K562 (cell line): Measurements from ENCODE around the gene STX1A. TPM values are rescaled to one million over a fixed set of nuclear protein-coding genes. Genes with fewer than 3 reads are reported as not detected.

Experiments used
- ATAC-seq: fragments of 200-7000 bp; cut with Tn5 transposase; 3 replicates; pipeline ENCODE4 v1.9.1; 2020; ENCODE audit warnings: moderate library complexity
- BruUV-seq: library from RNA; stranded (reverse); fragments of 400-500 nt; replicated peaks from 2 replicates; lab custom pipeline; 2021; lab: Mats Ljungman, UMichigan
- CTCF ChIA-PET: fragments of 300-600 bp; formaldehyde crosslinking; extraction: SDS; loops from one replicate; lab custom pipeline; 2021; ENCODE audit warnings: low intra/inter-chr PET ratio; lab: Yijun Ruan, JAX
- POLR2A ChIA-PET: fragments of 300-600, 350-650 bp; sonication (Branson Sonifier 250); formaldehyde crosslinking; extraction: SDS; loops from one replicate; lab custom pipeline; 2021; ENCODE audit warnings: antibody characterized with exemption, inconsistent platforms; lab: Yijun Ruan, JAX
- DNase-seq, 4 experiments: peaks; one replicate each; pipeline versions ENCODE4 v3.0.0 to v3.0.0-alpha.2; 2011 to 2018; ENCODE audit warnings: low spot score in 3 of 4, mixed read lengths in 3 of 4; ENCODE audit errors: extremely low read depth in 1 of 4
- FAIRE-seq: peaks from 2 replicates; lab custom pipeline; 2011; peaks lifted over from hg19 to GRCh38; lab: Jason Lieb, UNC
- H2AFZ ChIP-seq: 2 replicates; pipeline ENCODE4 v1.6.0; 2011; ENCODE audit warnings: low read depth, low read length, control low read depth, inconsistent platforms
- H3K27ac ChIP-seq: fragments of 200-600 bp; 3 replicates; pipeline ENCODE4 v1.8.0; 2011; ENCODE audit warnings: low read depth, mild to moderate bottlenecking, control low read depth, inconsistent platforms, low read length, moderate library complexity, mixed read lengths; ENCODE audit errors: extremely low read depth
- H3K27me3 ChIP-seq, 2 experiments: fragments of 300-600 bp in 1 of 2; 2 replicates in 1 of 2; 3 replicates in 1 of 2; pipeline versions ENCODE4 v1.6.0 to v1.8.0; 2011; ENCODE audit warnings: inconsistent platforms in 2 of 2, low read length in 2 of 2, mild to moderate bottlenecking in 1 of 2, mixed read lengths in 1 of 2, moderate library complexity in 1 of 2; ENCODE audit not compliant: control insufficient read depth in 2 of 2, insufficient read depth in 2 of 2
- H3K36me3 ChIP-seq: fragments of 300-600 bp; 3 replicates; pipeline ENCODE4 v1.8.0; 2011; ENCODE audit warnings: mild to moderate bottlenecking, low read length, inconsistent platforms; ENCODE audit not compliant: control insufficient read depth, insufficient read depth
- H3K4me1 ChIP-seq, 2 experiments: fragments of 200-600 bp in 1 of 2; replicated peaks in 1 of 2; 2 replicates in 1 of 2; 3 replicates in 1 of 2; pipeline versions ENCODE4 v1.5.1 to v1.8.0; 2011; ENCODE audit warnings: inconsistent platforms in 2 of 2, low read length in 2 of 2, mild to moderate bottlenecking in 1 of 2, mixed read lengths in 1 of 2, moderate library complexity in 1 of 2; ENCODE audit not compliant: control insufficient read depth in 2 of 2, insufficient read depth in 2 of 2
- H3K4me2 ChIP-seq: 2 replicates; pipeline ENCODE4 v1.6.1; 2011; ENCODE audit warnings: low read length, control low read depth, inconsistent platforms, mixed read lengths; ENCODE audit not compliant: insufficient read depth
- H3K4me3 ChIP-seq: fragments of 200-600 bp; sonication (generic), shearing (Covaris generic); 2 replicates; pipeline ENCODE4 v1.5.1; 2016; ENCODE audit warnings: control low read depth, inconsistent platforms
- H3K79me2 ChIP-seq: fragments of 200-600 bp; 3 replicates; pipeline ENCODE4 v1.8.0; 2011; ENCODE audit warnings: low read length, inconsistent platforms; ENCODE audit not compliant: control insufficient read depth, insufficient read depth
- H3K9ac ChIP-seq, 2 experiments: 2 replicates each; pipeline versions ENCODE4 v1.6.0 to v1.6.1; 2011; ENCODE audit warnings: low read depth in 2 of 2, low read length in 2 of 2, control low read depth in 1 of 2, inconsistent platforms in 1 of 2, mild to moderate bottlenecking in 1 of 2, mixed read lengths in 1 of 2; ENCODE audit not compliant: insufficient read depth in 1 of 2
- H3K9me1 ChIP-seq: one replicate; pipeline ENCODE4 v1.6.0; 2011; ENCODE audit warnings: inconsistent platforms, mild to moderate bottlenecking, low read length, moderate library complexity; ENCODE audit not compliant: control insufficient read depth, insufficient read depth
- H3K9me3 ChIP-seq: replicated peaks from 2 replicates; pipeline ENCODE4 v1.5.1; 2011; ENCODE audit warnings: low read depth, low read length, inconsistent platforms; ENCODE audit not compliant: control insufficient read depth, insufficient read depth
- H4K20me1 ChIP-seq: replicated peaks from 2 replicates; pipeline ENCODE4 v1.6.1; 2011; ENCODE audit warnings: low read length, inconsistent platforms, mixed read lengths; ENCODE audit not compliant: control insufficient read depth, insufficient read depth
- ETV5 ChIP-seq: sonication (generic); formaldehyde crosslinking; IDR thresholded peaks from 2 replicates; pipeline ENCODE4 v1.4.0; 2020; ENCODE audit warnings: low read depth, mild to moderate bottlenecking, missing genetic modification reagents
- FOSL1 ChIP-seq: fragments of 200-800 bp; sonication (Bioruptor generic); conservative IDR thresholded peaks from 2 replicates; pipeline ENCODE4 v1.6.1; 2016; ENCODE audit warnings: missing genetic modification characterization, missing compliant biosample characterization
- GTF2F1 ChIP-seq: IDR thresholded peaks from 2 replicates; pipeline ENCODE4 v1.6.1; 2011; ENCODE audit warnings: low read depth, low read length, improper control_type of control experiment
- MTF1 ChIP-seq: fragments of 250-450 bp; sonication (Bioruptor Pico); IDR thresholded peaks from 2 replicates; pipeline ENCODE4 v1.9.0; 2021; ENCODE audit warnings: moderate library complexity, mild to moderate bottlenecking, inconsistent platforms, borderline replicate concordance
- MYBL2 ChIP-seq, 2 experiments: fragments of 450-650 bp in 1 of 2; sonication (generic) in 1 of 2; formaldehyde crosslinking in 1 of 2; IDR thresholded peaks; 2 replicates each; pipeline versions ENCODE4 v1.6.1 to v1.8.1; 2017 to 2022; ENCODE audit warnings: borderline replicate concordance in 1 of 2, inconsistent platforms in 1 of 2, low read depth in 1 of 2, mild to moderate bottlenecking in 1 of 2, missing genetic modification reagents in 1 of 2, moderate library complexity in 1 of 2
- NFIC ChIP-seq: fragments of 450-650 bp; IDR thresholded peaks from 2 replicates; pipeline ENCODE4 v1.6.1; 2017; ENCODE audit warnings: mild to moderate bottlenecking, inconsistent platforms
- RNF2 ChIP-seq: sonication (generic); IDR thresholded peaks from 2 replicates; pipeline ENCODE4 v1.6.1; 2016
- SLC30A9 ChIP-seq: fragments of 250-450 bp; sonication (Bioruptor Pico); IDR thresholded peaks from 2 replicates; pipeline ENCODE4 v1.8.0; 2022; ENCODE audit warnings: mild to moderate bottlenecking, moderate library complexity
- SMARCB1 ChIP-seq: IDR thresholded peaks from 2 replicates; pipeline ENCODE4 v1.6.1; 2011; ENCODE audit warnings: improper control_type of control experiment, low read depth; ENCODE audit not compliant: insufficient read length
- TBL1XR1 ChIP-seq, 2 experiments: IDR thresholded peaks; 2 replicates each; pipeline ENCODE4 v1.6.1; 2012; ENCODE audit warnings: improper control_type of control experiment in 2 of 2, low read length in 2 of 2, mild to moderate bottlenecking in 1 of 2
- ZBTB49 ChIP-seq: sonication (generic); formaldehyde crosslinking; IDR thresholded peaks from 2 replicates; pipeline ENCODE4 v1.8.0; 2022; ENCODE audit warnings: missing genetic modification reagents, mild to moderate bottlenecking, borderline replicate concordance
- ZNF644 ChIP-seq: fragments of 200-800 bp; sonication (Bioruptor generic); IDR thresholded peaks from 2 replicates; pipeline ENCODE4 v1.6.1; 2016; ENCODE audit warnings: low read depth, missing genetic modification characterization, missing compliant biosample characterization
- ZNF785 ChIP-seq: fragments of 250-450 bp; sonication (Bioruptor Pico); IDR thresholded peaks from 2 replicates; pipeline ENCODE4 v1.4.0; 2020; ENCODE audit warnings: mild to moderate bottlenecking
- WGBS: fragments of 100-300 bp; shearing (Covaris generic); methylation state at CpG from one replicate; pipeline ENCODE4 v1.1.6; 2016; ENCODE audit warnings: low coverage, mixed read lengths; ENCODE audit not compliant: insufficient coverage; ENCODE audit errors: missing lambda C conversion rate; 5-methylcytosine and 5-hydroxymethylcytosine counted together
- in situ Hi-C: fragments of 300-500 bp; cut with MboI; formaldehyde crosslinking; loops from 4 replicates; pipeline ENCODE4 v1.15.0; 2018; ENCODE audit warnings: inconsistent platforms, mixed read lengths
- intact Hi-C: fragments of 100-400 bp; cut with micrococcal nuclease; formaldehyde crosslinking; loops from 2 replicates; pipeline ENCODE4 v1.14.2; 2022
- polyA plus RNA-seq, 8 experiments: library from polyadenylated mRNA; depleted of rRNA in 4 of 8; stranded (reverse) in 5 of 8; unstranded in 3 of 8; fragments of >200 nt; fragmentation: Nextera tagmentation in 2 of 8; fragmentation: Illumina TruSeq in 1 of 8; extraction: Ambion mirVana in 2 of 8; extraction: Trizol in 1 of 8; gene quantifications; 2 replicates each; pipeline versions ENCODE4 v1.2.1 to v1.2.3, GENCODE V29; 2011 to 2014; ENCODE audit warnings: inconsistent platforms in 1 of 8, missing spikeins in 1 of 8
- total RNA-seq, 7 experiments: library from RNA; depleted of rRNA in 6 of 7; stranded (reverse); fragments of >200 nt in 6 of 7; fragmentation: Illumina TruSeq in 2 of 7; extraction: Trizol in 2 of 7; gene quantifications; 2 replicates each; pipeline versions ENCODE4 v1.2.1 to v1.2.3, GENCODE V29; 2011 to 2021; ENCODE audit warnings: low replicate concordance in 1 of 7
- TF ChIP-seq, protein P1 (sequence below): fragments of 250-450 bp; sonication (Bioruptor Pico); IDR thresholded peaks from 2 replicates; pipeline ENCODE4 v1.5.1; 2021; ENCODE audit warnings: mild to moderate bottlenecking
- TF ChIP-seq, protein P2 (sequence below): fragments of 450-650 bp; conservative IDR thresholded peaks from 2 replicates; pipeline ENCODE4 v1.6.1; 2016; ENCODE audit warnings: missing genetic modification characterization, low read depth, mild to moderate bottlenecking, missing compliant biosample characterization, moderate library complexity
- TF ChIP-seq, protein P3 (sequence below): fragments of 250-450 bp; sonication (Bioruptor Pico); IDR thresholded peaks from 2 replicates; pipeline ENCODE4 v1.8.0; 2022; ENCODE audit warnings: inconsistent platforms

The STX1A gene
- total and polyA plus RNA-seq, 9 of the 15 experiments (the other 6 are each of a cell fraction or from before 2014, with no cell fraction given): 0.04 to 15.1 (median 6.3) TPM

DNA sequence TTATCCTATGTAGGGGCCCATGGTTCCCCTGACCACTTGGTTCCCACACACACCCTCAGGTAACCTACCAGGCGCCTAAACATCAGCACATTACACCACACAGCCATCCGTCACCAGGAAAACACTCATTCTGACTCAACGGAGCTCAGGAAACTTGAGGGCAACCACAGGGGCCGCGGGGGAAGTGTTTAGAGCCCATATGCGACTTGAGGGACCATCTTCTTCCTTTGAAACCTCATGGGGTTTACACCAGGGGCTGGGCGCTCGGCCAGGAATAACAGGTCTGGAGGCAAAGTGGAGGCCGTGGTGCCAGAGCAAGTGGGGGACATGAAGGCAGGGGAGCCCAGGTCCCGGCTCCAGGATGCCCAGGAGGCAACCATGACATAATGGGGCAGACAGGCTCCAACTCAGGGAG lies 1.5 kb downstream of the STX1A start:
- 50% methylated on average over 10 of the region's 10 CpGs for WGBS
- CTCF ChIA-PET: no interaction called here
- POLR2A ChIA-PET: interaction anchor here (0.6 to 3.3 kb wide), 3 partner anchors 12 to 907 kb away, joined by 3 to 16 read pairs (median 3); no protein-coding TSS in a partner anchor
- TF ChIP-seq, protein P1, sequence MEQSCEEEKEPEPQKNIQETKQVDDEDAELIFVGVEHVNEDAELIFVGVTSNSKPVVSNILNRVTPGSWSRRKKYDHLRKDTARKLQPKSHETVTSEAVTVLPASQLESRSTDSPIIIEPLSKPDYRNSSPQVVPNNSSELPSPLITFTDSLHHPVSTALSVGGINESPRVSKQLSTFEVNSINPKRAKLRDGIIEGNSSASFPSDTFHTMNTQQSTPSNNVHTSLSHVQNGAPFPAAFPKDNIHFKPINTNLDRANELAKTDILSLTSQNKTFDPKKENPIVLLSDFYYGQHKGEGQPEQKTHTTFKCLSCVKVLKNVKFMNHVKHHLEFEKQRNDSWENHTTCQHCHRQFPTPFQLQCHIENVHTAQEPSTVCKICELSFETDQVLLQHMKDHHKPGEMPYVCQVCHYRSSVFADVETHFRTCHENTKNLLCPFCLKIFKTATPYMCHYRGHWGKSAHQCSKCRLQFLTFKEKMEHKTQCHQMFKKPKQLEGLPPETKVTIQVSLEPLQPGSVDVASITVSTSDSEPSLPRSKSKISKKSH (CRISPR knock-in tag): no peak
- TF ChIP-seq TBL1XR1 (IDR thresholded peaks at IDR 0.05; ENCODE audit: low read length in 2 of 2): no peak
- TF ChIP-seq MYBL2 (IDR thresholded peaks at IDR 0.05; ENCODE audit: low read depth): no peak
- TF ChIP-seq MYBL2 (CRISPR knock-in tag; IDR thresholded peaks at IDR 0.05; ENCODE audit: borderline replicate concordance): no peak
- TF ChIP-seq MTF1 (CRISPR knock-in tag): no peak
- 0 out of 2 replicates have a peak, but pooled peaks have one; percentile 22 for TF ChIP-seq ETV5 (CRISPR knock-in tag)
- TF ChIP-seq ZNF785: no peak
- TF ChIP-seq, protein P2, sequence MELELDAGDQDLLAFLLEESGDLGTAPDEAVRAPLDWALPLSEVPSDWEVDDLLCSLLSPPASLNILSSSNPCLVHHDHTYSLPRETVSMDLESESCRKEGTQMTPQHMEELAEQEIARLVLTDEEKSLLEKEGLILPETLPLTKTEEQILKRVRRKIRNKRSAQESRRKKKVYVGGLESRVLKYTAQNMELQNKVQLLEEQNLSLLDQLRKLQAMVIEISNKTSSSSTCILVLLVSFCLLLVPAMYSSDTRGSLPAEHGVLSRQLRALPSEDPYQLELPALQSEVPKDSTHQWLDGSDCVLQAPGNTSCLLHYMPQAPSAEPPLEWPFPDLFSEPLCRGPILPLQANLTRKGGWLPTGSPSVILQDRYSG (tag): no peak
- TF ChIP-seq NFIC: 0 out of 2 replicates have a peak, but pooled peaks have one; percentile 27
- TF ChIP-seq FOSL1 (tag): peak; percentile 59
- no peak for TF ChIP-seq RNF2
- no peak for TF ChIP-seq SLC30A9 (CRISPR knock-in tag)
- TF ChIP-seq, protein P3, sequence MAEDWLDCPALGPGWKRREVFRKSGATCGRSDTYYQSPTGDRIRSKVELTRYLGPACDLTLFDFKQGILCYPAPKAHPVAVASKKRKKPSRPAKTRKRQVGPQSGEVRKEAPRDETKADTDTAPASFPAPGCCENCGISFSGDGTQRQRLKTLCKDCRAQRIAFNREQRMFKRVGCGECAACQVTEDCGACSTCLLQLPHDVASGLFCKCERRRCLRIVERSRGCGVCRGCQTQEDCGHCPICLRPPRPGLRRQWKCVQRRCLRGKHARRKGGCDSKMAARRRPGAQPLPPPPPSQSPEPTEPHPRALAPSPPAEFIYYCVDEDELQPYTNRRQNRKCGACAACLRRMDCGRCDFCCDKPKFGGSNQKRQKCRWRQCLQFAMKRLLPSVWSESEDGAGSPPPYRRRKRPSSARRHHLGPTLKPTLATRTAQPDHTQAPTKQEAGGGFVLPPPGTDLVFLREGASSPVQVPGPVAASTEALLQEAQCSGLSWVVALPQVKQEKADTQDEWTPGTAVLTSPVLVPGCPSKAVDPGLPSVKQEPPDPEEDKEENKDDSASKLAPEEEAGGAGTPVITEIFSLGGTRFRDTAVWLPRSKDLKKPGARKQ (CRISPR knock-in tag): no peak
- TF ChIP-seq ZBTB49: no peak
- TF ChIP-seq ZNF644: no peak
- no peak for TF ChIP-seq SMARCB1
- no peak for TF ChIP-seq GTF2F1

More for the DNA sequence above, 1.5 kb downstream of the STX1A start:
- in situ Hi-C loops (no loop called here), intact Hi-C loops (loop anchor here (5.0 kb wide), 1 partner anchor 36 kb away; the partner anchor contains the start of genes BUD23 and DNAJC30)
- peak overlapping the region in 1 of 2 experiments; percentile 94; a peak in 2 of 4 replicates for H3K9ac ChIP-seq
- no TSS peak for BruUV-seq
- no peaks in the 10 kb centered on the region for H3K9me3 ChIP-seq
- peaks cover 6% of the 10 kb centered on the region for H3K9me1 ChIP-seq
- no peak overlapping the region for H3K4me2 ChIP-seq
- no peaks in the 10 kb centered on the region for H3K36me3 ChIP-seq
- DNase-seq (peak in 1 of 4 experiments; percentile 43), ATAC-seq (no peak), FAIRE-seq (no peak)
- no peak overlapping the region for H2AFZ ChIP-seq
- H3K4me3 ChIP-seq: no peak overlapping the region
- peaks cover 10% of the 10 kb centered on the region; the same call in 2 of the 3 replicates for H3K79me2 ChIP-seq
- H4K20me1 ChIP-seq: peaks cover 29% of the 10 kb centered on the region
- H3K27me3 ChIP-seq: no peaks in the 10 kb centered on the region
- peaks cover 20 to 50% of the 10 kb centered on the region in 2 experiments for H3K4me1 ChIP-seq
- H3K27ac ChIP-seq: no peak overlapping the region
